IMR-90 (cell line): ENCODE measurements around the gene USH2A. TPM values are rescaled to one million over a fixed set of nuclear protein-coding genes. Genes with fewer than 3 reads are reported as not detected.

Experiments
- ATAC-seq: fragments of 200-7000 bp; cut with Tn5 transposase; 2 replicates; pipeline ENCODE4 v1.9.1; 2020; ENCODE audit warnings: low read depth, mild to moderate bottlenecking, moderate library complexity
- BruUV-seq: library from RNA; stranded (reverse); fragments of 400-500 nt; replicated peaks from 2 replicates; lab custom pipeline; 2021; lab: Mats Ljungman, UMichigan
- CTCF ChIA-PET: fragments of 300-600 bp; formaldehyde crosslinking; extraction: SDS; loops from one replicate; lab custom pipeline; 2021; ENCODE audit warnings: antibody characterized with exemption; lab: Yijun Ruan, JAX
- POLR2A ChIA-PET: fragments of 300-600 bp; sonication (Branson Sonifier 250); formaldehyde crosslinking; loops from one replicate; lab custom pipeline; 2022; ENCODE audit warnings: antibody characterized with exemption; ENCODE audit not compliant: unreplicated experiment; lab: Charles Lee
- DNase-seq: peaks from one replicate; pipeline ENCODE4 v3.0.0; 2013
- H2AFZ ChIP-seq: replicated peaks from 2 replicates; pipeline ENCODE3; 2013; ENCODE audit warnings: low read length, mild to moderate bottlenecking; ENCODE audit not compliant: poor library complexity
- H2AK5ac ChIP-seq: 2 replicates; pipeline ENCODE4 v1.6.1; 2013; ENCODE audit warnings: low read depth, low read length, inconsistent platforms
- H2AK9ac ChIP-seq: replicated peaks from 2 replicates; pipeline ENCODE3; 2013; ENCODE audit warnings: mild to moderate bottlenecking, low read depth, low read length, moderate library complexity; ENCODE audit not compliant: poor library complexity
- H2BK120ac ChIP-seq: 2 replicates; pipeline ENCODE4 v1.6.1; 2013; ENCODE audit warnings: low read depth, low read length, inconsistent platforms
- H2BK15ac ChIP-seq: 3 replicates; pipeline ENCODE4 v1.6.1; 2013; ENCODE audit warnings: low read depth, low read length, inconsistent platforms
- H2BK20ac ChIP-seq: 2 replicates; pipeline ENCODE4 v1.6.1; 2013; ENCODE audit warnings: low read depth, mild to moderate bottlenecking, inconsistent platforms, low read length, moderate library complexity
- H2BK5ac ChIP-seq: 2 replicates; pipeline ENCODE4 v1.6.1; 2013; ENCODE audit warnings: mild to moderate bottlenecking, low read depth, low read length, inconsistent platforms; ENCODE audit not compliant: poor library complexity, severe bottlenecking
- H3K14ac ChIP-seq: replicated peaks from 2 replicates; pipeline ENCODE4 v1.6.1; 2013; ENCODE audit warnings: low read depth, low read length, inconsistent platforms
- H3K18ac ChIP-seq: 2 replicates; pipeline ENCODE4 v1.6.1; 2013; ENCODE audit warnings: low read depth, low read length, control low read depth
- H3K23ac ChIP-seq: 2 replicates; pipeline ENCODE4 v1.6.1; 2013; ENCODE audit warnings: low read depth, low read length, inconsistent platforms
- H3K27ac ChIP-seq: 2 replicates; pipeline ENCODE4 v1.5.1; 2013; ENCODE audit warnings: mild to moderate bottlenecking, control low read depth, low read length; ENCODE audit not compliant: insufficient read depth
- H3K27me3 ChIP-seq: 2 replicates; pipeline ENCODE4 v1.6.1; 2013; ENCODE audit warnings: low read length; ENCODE audit not compliant: control insufficient read depth, insufficient read depth
- H3K36me3 ChIP-seq: 2 replicates; pipeline ENCODE4 v1.6.1; 2013; ENCODE audit warnings: low read length, mixed read lengths; ENCODE audit not compliant: control insufficient read depth, insufficient read depth
- H3K4ac ChIP-seq: 2 replicates; pipeline ENCODE4 v1.6.1; 2013; ENCODE audit warnings: low read depth, low read length, inconsistent platforms
- H3K4me1 ChIP-seq: 2 replicates; pipeline ENCODE4 v1.6.1; 2013; ENCODE audit warnings: low read length, mixed read lengths; ENCODE audit not compliant: control insufficient read depth, insufficient read depth
- H3K4me2 ChIP-seq: 2 replicates; pipeline ENCODE4 v1.6.1; 2013; ENCODE audit warnings: low read depth, mild to moderate bottlenecking, control low read depth, low read length, moderate library complexity
- H3K4me3 ChIP-seq: 2 replicates; pipeline ENCODE4 v1.5.1; 2013; ENCODE audit warnings: low read depth, mild to moderate bottlenecking, control low read depth, low read length, moderate library complexity; ENCODE audit not compliant: insufficient read depth
- H3K56ac ChIP-seq: 2 replicates; pipeline ENCODE4 v1.6.1; 2013; ENCODE audit warnings: low read length, inconsistent platforms; ENCODE audit not compliant: insufficient read depth; ENCODE audit errors: extremely low read depth
- H3K79me1 ChIP-seq, 2 experiments: 2 replicates each; pipeline ENCODE4 v1.6.1; 2013; ENCODE audit warnings: low read length in 2 of 2, inconsistent platforms in 1 of 2, low read depth in 1 of 2
- H3K9ac ChIP-seq: 2 replicates; pipeline ENCODE4 v1.6.1; 2013; ENCODE audit warnings: low read depth, low read length, control low read depth
- H3K9me1 ChIP-seq: 2 replicates; pipeline ENCODE4 v1.6.1; 2013; ENCODE audit warnings: low read length, inconsistent platforms; ENCODE audit not compliant: insufficient read depth
- H3K9me3 ChIP-seq: 2 replicates; pipeline ENCODE4 v1.6.1; 2013; ENCODE audit warnings: low read length; ENCODE audit not compliant: control insufficient read depth, insufficient read depth
- H4K20me1 ChIP-seq: 2 replicates; pipeline ENCODE4 v1.6.1; 2013; ENCODE audit warnings: low read length, inconsistent platforms; ENCODE audit not compliant: insufficient read depth
- H4K5ac ChIP-seq: 2 replicates; pipeline ENCODE4 v1.6.1; 2013; ENCODE audit warnings: mild to moderate bottlenecking, low read depth, low read length, control low read depth
- H4K8ac ChIP-seq, 2 experiments: 2 replicates each; pipeline ENCODE4 v1.6.1; 2013; ENCODE audit warnings: low read depth in 2 of 2, low read length in 2 of 2, control low read depth in 1 of 2, inconsistent platforms in 1 of 2
- H4K91ac ChIP-seq: 2 replicates; pipeline ENCODE4 v1.6.1; 2013; ENCODE audit warnings: low read depth, low read length, inconsistent platforms; ENCODE audit not compliant: insufficient read depth
- BHLHE40 ChIP-seq: fragments of 150-350 bp; IDR thresholded peaks from 2 replicates; pipeline ENCODE4 v1.6.1; 2016; ENCODE audit warnings: mild to moderate bottlenecking, low read depth, low read length
- CEBPB ChIP-seq: IDR thresholded peaks from 2 replicates; pipeline ENCODE4 v1.6.1; 2012; ENCODE audit warnings: low read depth, low read length, improper control_type of control experiment
- USF2 ChIP-seq: fragments of 150-350 bp; IDR thresholded peaks from 2 replicates; pipeline ENCODE4 v1.6.1; 2017; ENCODE audit warnings: mild to moderate bottlenecking, antibody characterized with exemption, low read length, low read depth
- WGBS, 2 experiments: methylation state at CpG; one replicate each; pipeline versions ENCODE4 v1.1.5 to v1.1.7; 2013; ENCODE audit warnings: missing lambda C conversion rate in 2 of 2; ENCODE audit not compliant: insufficient read length in 1 of 2; ENCODE audit errors: extremely low coverage in 2 of 2; 5-methylcytosine and 5-hydroxymethylcytosine counted together
- dilution Hi-C: fragments of 300-500 bp; cut with HindIII; formaldehyde crosslinking; loops from one replicate; pipeline ENCODE4 v1.14.3; 2018; ENCODE audit warnings: low sequenced_read_pairs; ENCODE audit not compliant: unreplicated experiment
- in situ Hi-C: fragments of 300-500 bp; cut with MboI; formaldehyde crosslinking; loops from 3 replicates; pipeline ENCODE4 v1.14.3; 2019; ENCODE audit warnings: low sequenced_read_pairs, inconsistent platforms, mixed read lengths
- intact Hi-C: fragments of 100-400 bp; cut with micrococcal nuclease; formaldehyde crosslinking; loops from 2 replicates; pipeline ENCODE4 v1.10.0; 2022
- polyA plus RNA-seq, 3 experiments: library from polyadenylated mRNA; depleted of rRNA; stranded (reverse); fragments of >200 nt; gene quantifications; 2 replicates each; pipeline ENCODE4 v1.2.3, GENCODE V29; 2012; ENCODE audit warnings: low replicate concordance in 1 of 3
- total RNA-seq: library from RNA; depleted of rRNA; stranded (reverse); fragments of >200 nt; gene quantifications from 2 replicates; pipeline ENCODE4 v1.2.3, GENCODE V29; 2012

The USH2A gene
- total and polyA plus RNA-seq, 2 of the 4 experiments (the other 2 are of a cell fraction): under 0.01 to 0.02 TPM

- Histone ChIP-seq H2AK5ac (no peak overlapping the region), H3K4me1 (peaks cover 4% of the 10 kb centered on the region; the same call in 1 of the 2 replicates), H2BK5ac (no peak overlapping the region), H2AK9ac (no peak overlapping the region), H3K56ac (no peak overlapping the region), H2BK20ac (no peak overlapping the region), H3K14ac (no peak overlapping the region), H3K4me3 (no peak overlapping the region), H3K9me3 (no peaks in the 10 kb centered on the region), H3K79me1 (no peaks in the 10 kb centered on the region), H4K5ac (no peak overlapping the region), H3K9me1 (no peaks in the 10 kb centered on the region), H2BK120ac (no peak overlapping the region), H3K4ac (no peak overlapping the region), H4K8ac (no peak overlapping the region), H4K20me1 (no peaks in the 10 kb centered on the region), H2BK15ac (no peak overlapping the region), H3K27me3 (no peaks in the 10 kb centered on the region), H3K9ac (no peak overlapping the region), H3K4me2 (no peak overlapping the region), H3K36me3 (no peaks in the 10 kb centered on the region), H3K27ac (no peak overlapping the region), H2AFZ (no peak overlapping the region), H3K23ac (no peak overlapping the region), H4K91ac (no peak overlapping the region), H3K18ac (no peak overlapping the region; the same call in 1 of the 2 replicates)
- DNase-seq (peak; percentile 29), ATAC-seq (no peak)
- dilution Hi-C loops (no loop called here), in situ Hi-C loops (loop anchor here (25.0 kb wide), 4 partner anchors 575 to 1675 kb away; no protein-coding TSS in a partner anchor), intact Hi-C loops (no loop called here)
- 90% methylated on average over 4 of the region's 7 CpGs; no CpG with 5 or more reads in 1 of the 2 experiments for WGBS, 2 experiments
- ChIA-PET CTCF (interaction anchor here (1.2 to 1.5 kb wide), 3 partner anchors 13 to 281 kb away, joined by 3 to 4 read pairs (median 3); no protein-coding TSS in a partner anchor), POLR2A (interaction anchor here (0.6 kb wide), 1 partner anchor 1101 kb away, joined by 4 read pairs; no protein-coding TSS in a partner anchor)
- no TSS peak for BruUV-seq
- peak; percentile 36; the same call in 1 of the 2 replicates for TF ChIP-seq BHLHE40
- no peak for TF ChIP-seq USF2
- peak; percentile 72 for TF ChIP-seq CEBPB
Measured at GRCh38 chr1:215987092-215987875, 436.0 kb downstream of the USH2A start.
